Testis (tissue), 3 donors: ENCODE data around the gene USP47. TPM values are rescaled to one million over a fixed set of nuclear protein-coding genes. Genes with fewer than 3 reads are reported as not detected.

ENCODE experiments used
- DNase-seq: peaks from one replicate; pipeline ENCODE4 v3.0.0-alpha.2; 2019
- H3K27ac ChIP-seq, 2 donors: fragments of 200-600 bp; sonication (generic); one replicate each; pipeline ENCODE4 v1.5.1; 2019
- H3K27me3 ChIP-seq: fragments of 200-600 bp; sonication (generic); one replicate; pipeline ENCODE4 v1.5.1; 2019
- H3K36me3 ChIP-seq: fragments of 200-600 bp; sonication (generic); one replicate; pipeline ENCODE4 v1.5.1; 2017; ENCODE audit warnings: low read depth; ENCODE audit errors: missing control alignments
- H3K4me1 ChIP-seq: fragments of 200-600 bp; sonication (generic); one replicate; pipeline ENCODE4 v1.5.1; 2019
- H3K4me3 ChIP-seq, 2 donors: fragments of 200-600 bp; sonication (generic); one replicate each; pipeline ENCODE4 v1.5.1; 2017 to 2019
- H3K9me3 ChIP-seq: fragments of 200-600 bp; sonication (generic); one replicate; pipeline ENCODE4 v1.5.1; 2017
- CTCF ChIP-seq, 3 experiments: fragments of 450-650 bp in 2 of 3; fragments of 200-600 bp in 1 of 3; sonication (generic) in 1 of 3; IDR thresholded peaks; one replicate each; pipeline ENCODE4 v1.5.1; 2016 to 2019; ENCODE audit warnings: antibody characterized with exemption in 3 of 3, mild to moderate bottlenecking in 2 of 3, moderate library complexity in 1 of 3
- POLR2A ChIP-seq: fragments of 450-650 bp; IDR thresholded peaks from one replicate; pipeline ENCODE4 v1.6.1; 2017; ENCODE audit warnings: antibody characterized with exemption, mild to moderate bottlenecking, moderate library complexity
- WGBS, 2 donors: methylation state at CpG; one replicate each; pipeline ENCODE4 v1.1.5; 2018; 5-methylcytosine and 5-hydroxymethylcytosine counted together
- intact Hi-C: fragments of 100-400 bp; cut with DNase I; formaldehyde crosslinking; loops from one replicate; pipeline ENCODE4 v1.15.1; 2023; ENCODE audit warnings: low total_unique reads
- polyA plus RNA-seq: library from polyadenylated mRNA; stranded (reverse); fragments of 350-450 nt; fragmentation: Illumina TruSeq; extraction: RNeasy Lipid Tissue Mini Kit (QIAGEN cat#74804); gene quantifications from one replicate; pipeline ENCODE4 v1.2.3, GENCODE V29; 2014; ENCODE audit warnings: low read depth, low replicate concordance; ENCODE audit not compliant: insufficient read depth
- total RNA-seq, 2 donors: library from RNA; depleted of rRNA; stranded (reverse); fragments of >200 nt; gene quantifications; one replicate each; pipeline ENCODE4 v1.2.3, GENCODE V29; 2016

The USP47 gene
- total and polyA plus RNA-seq, 3 donors from 2014 or later: 35.1 to 111 (median 102) TPM

GRCh38 chr11:11842421-11843008 is 743 bp downstream of the USP47 start:
- Histone ChIP-seq H3K27me3 (no peaks in the 10 kb centered on the region), H3K4me1 (peaks cover 35% of the 10 kb centered on the region), H3K36me3 (no peaks in the 10 kb centered on the region), H3K9me3 (no peaks in the 10 kb centered on the region), H3K27ac (peak overlapping the region; percentile 98 to 100), H3K4me3 (peak overlapping the region; percentile 83 to 89)
- intact Hi-C loops: no loop called here
- 0 to 2% methylated on average over 18 of the region's 18 CpGs for WGBS, 2 donors
- peak; percentile 73 for DNase-seq
- TF ChIP-seq POLR2A (no peak), CTCF (IDR thresholded peaks at IDR 0.05) (no peak)

GRCh38 chr11:11843211-11843621 is 1.4 kb downstream of the USP47 start:
- DNase-seq: no peak
- intact Hi-C loops: no loop called here
- H3K27ac ChIP-seq: peak overlapping the region; percentile 98 to 100
- no peak for TF ChIP-seq CTCF (IDR thresholded peaks at IDR 0.05)
- no peak for TF ChIP-seq POLR2A
- no peaks in the 10 kb centered on the region for H3K36me3 ChIP-seq
- H3K4me1 ChIP-seq: peaks cover 35% of the 10 kb centered on the region
- H3K4me3 ChIP-seq: peak overlapping the region; percentile 83 to 89
- H3K9me3 ChIP-seq: no peaks in the 10 kb centered on the region
- no peaks in the 10 kb centered on the region for H3K27me3 ChIP-seq
- 0 to 2% methylated on average over 3 of the region's 3 CpGs for WGBS, 2 donors

GRCh38 chr11:11843642-11844041 is 1.9 kb downstream of the USP47 start:
- Histone ChIP-seq H3K36me3 (no peaks in the 10 kb centered on the region), H3K27me3 (no peaks in the 10 kb centered on the region), H3K9me3 (no peaks in the 10 kb centered on the region), H3K4me1 (peaks cover 35% of the 10 kb centered on the region), H3K4me3 (peak overlapping the region; percentile 83 to 89), H3K27ac (peak overlapping the region; percentile 98 to 100)
- no peak for DNase-seq
- WGBS, 2 donors: 4 to 7% methylated on average over 2 of the region's 2 CpGs
- TF ChIP-seq POLR2A: no peak
- TF ChIP-seq CTCF (IDR thresholded peaks at IDR 0.05): no peak
- intact Hi-C loops: no loop called here

GRCh38 chr11:11844272-11844671 is 2.5 kb downstream of the USP47 start:
- WGBS, 2 donors: 7 to 30% methylated on average over 1 of the region's 1 CpG
- Histone ChIP-seq H3K4me3 (no peak overlapping the region), H3K27ac (peak overlapping the region; percentile 98 to 100), H3K9me3 (no peaks in the 10 kb centered on the region), H3K36me3 (no peaks in the 10 kb centered on the region), H3K27me3 (no peaks in the 10 kb centered on the region), H3K4me1 (peaks cover 38% of the 10 kb centered on the region)
- no peak for TF ChIP-seq POLR2A
- TF ChIP-seq CTCF (IDR thresholded peaks at IDR 0.05): no peak
- no peak for DNase-seq
- intact Hi-C loops: no loop called here

- intact Hi-C loops: no loop called here
- DNase-seq: no peak
Observed at GRCh38 chr11:11845071-11845470, 3.3 kb downstream of the USP47 start.

More at GRCh38 chr11:11845071-11845470, 3.3 kb downstream of the USP47 start:
- Histone ChIP-seq H3K4me3 (no peak overlapping the region), H3K27ac (peak overlapping the region; percentile 0 to 98), H3K9me3 (no peaks in the 10 kb centered on the region), H3K27me3 (no peaks in the 10 kb centered on the region), H3K36me3 (no peaks in the 10 kb centered on the region), H3K4me1 (peaks cover 46% of the 10 kb centered on the region)
- no peak for TF ChIP-seq POLR2A
- no peak for TF ChIP-seq CTCF (IDR thresholded peaks at IDR 0.05)
